Measurements from ENCODE around the gene SRPK2.

DNA sequence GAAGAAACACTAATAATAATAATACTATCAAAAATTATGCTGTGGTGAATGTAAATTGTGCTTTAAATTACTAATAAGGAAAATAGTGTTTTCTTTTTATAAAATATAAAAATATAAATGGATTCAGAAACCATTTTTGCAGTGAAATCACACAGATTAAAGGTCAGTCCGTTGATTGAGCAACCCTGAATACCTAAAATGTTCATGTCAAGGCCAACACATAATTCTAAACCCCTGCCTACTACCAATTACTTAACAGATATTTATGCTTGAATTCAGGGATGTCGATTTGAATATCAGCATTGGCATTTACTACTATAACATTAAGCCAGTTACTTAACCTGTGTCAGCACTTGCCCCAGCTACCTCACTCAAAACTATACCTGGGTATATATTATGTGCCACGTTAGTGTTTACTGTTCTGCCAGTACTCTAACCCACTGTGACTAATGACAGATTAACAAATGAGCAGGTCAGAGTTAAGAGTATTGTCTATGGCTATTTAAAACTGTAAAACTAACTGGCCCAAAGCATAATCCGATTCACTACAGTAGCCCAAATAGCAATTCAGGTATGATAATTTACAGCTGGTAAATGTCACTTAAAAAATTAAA lies 209.7 kb downstream of the SRPK2 start:
- no peak for TF ChIP-seq CTCF (IDR thresholded peaks at IDR 0.05)
- TF ChIP-seq ETV6 (CRISPR knock-in tag; IDR thresholded peaks at IDR 0.05): no peak
- no peak for TF ChIP-seq E2F5 (CRISPR knock-in tag; IDR thresholded peaks at IDR 0.05)
- no peak for TF ChIP-seq TEAD1 (CRISPR knock-in tag; IDR thresholded peaks at IDR 0.05)
- no peak for TF ChIP-seq USF2 (CRISPR knock-in tag; IDR thresholded peaks at IDR 0.05)
- TF ChIP-seq ESRRA (CRISPR knock-in tag; IDR thresholded peaks at IDR 0.05; ENCODE audit: borderline replicate concordance): no peak
